Motor neuron (in vitro differentiated cells): Measurements from ENCODE around the gene XKR3. TPM values are rescaled to one million over a fixed set of nuclear protein-coding genes. Genes with fewer than 3 reads are reported as not detected.
"Not testable (repeated sequence)": the region's sequence is repeated elsewhere in the genome, so short reads cannot be mapped to it uniquely, and the experiment has no call there.

Experiments used
- ATAC-seq, 8 experiments: fragments of 200-7000 bp; cut with Tn5 transposase; replicated peaks in 6 of 8; 2 replicates each; pipeline ENCODE4 v1.8.0; 2021; ENCODE audit warnings: mild to moderate bottlenecking in 8 of 8, moderate library complexity in 8 of 8
- H3K27ac ChIP-seq, 2 donors: fragments of 250-450 bp; sonication (Bioruptor Pico); 2 replicates each; pipeline ENCODE4 v1.9.0; 2021; ENCODE audit warnings: antibody characterized with exemption in 2 of 2, mild to moderate bottlenecking in 2 of 2, moderate library complexity in 1 of 2
- H3K4me1 ChIP-seq, 2 donors: fragments of 250-450 bp; sonication (Bioruptor Pico); replicated peaks in 1 of 2; 2 replicates each; pipeline ENCODE4 v1.6.1; 2021; ENCODE audit warnings: antibody characterized with exemption in 2 of 2, mild to moderate bottlenecking in 2 of 2, moderate library complexity in 1 of 2
- H3K4me3 ChIP-seq, 5 donors: fragments of 250-450 bp; sonication (Bioruptor Pico); 2 replicates each; pipeline ENCODE4 v1.9.0; 2021; ENCODE audit warnings: antibody characterized with exemption in 5 of 5, mild to moderate bottlenecking in 5 of 5, moderate library complexity in 4 of 5
- WGBS, 10 experiments: fragments of 450-650 bp; shearing (Covaris generic); methylation state at CpG; one replicate each; pipeline ENCODE4 v1.0.0; 2022; 5-methylcytosine and 5-hydroxymethylcytosine counted together
- in situ Hi-C, 9 experiments: fragments of 400-800 bp; cut with MboI; loops; one replicate each; pipeline ENCODE4 v1.15.0; 2021; ENCODE audit warnings: low sequenced_read_pairs in 9 of 9, low pct_unique_long_range_greater_than_20kb in 2 of 9; ENCODE audit not compliant: unreplicated experiment in 9 of 9
- total RNA-seq, 8 experiments: library from RNA; unstranded; fragments of 300-600 nt; gene quantifications; 2 replicates each; pipeline versions ENCODE4 v1.2.3 to v1.2.4, GENCODE V29; 2022

The XKR3 gene
- total RNA-seq, 8 experiments from 2014 or later: not detected

GRCh38 chr22:16800358-16800757 is 24.9 kb downstream of the XKR3 start:
- H3K4me3 ChIP-seq: no peak overlapping the region
- WGBS, 10 experiments: 0 to 83% (median 19%) methylated on average over 1 of the region's 1 CpG
- no peaks in the 10 kb centered on the region for H3K4me1 ChIP-seq
- in situ Hi-C loops: no loop called here
- ATAC-seq: no peak
- H3K27ac ChIP-seq: no peak overlapping the region

GRCh38 chr22:16795504-16795903 is 29.7 kb downstream of the XKR3 start:
- WGBS, 10 experiments: 0 to 86% (median 47%) methylated on average over 1 of the region's 1 CpG; no CpG with 5 or more reads in 2 of the 10 experiments
- H3K27ac ChIP-seq, H3K4me3 ChIP-seq, ATAC-seq, H3K4me1 ChIP-seq, in situ Hi-C loops: not testable (repeated sequence)

- Histone ChIP-seq H3K27ac (no peak overlapping the region), H3K4me1 (no peaks in the 10 kb centered on the region), H3K4me3 (no peak overlapping the region)
- 0 to 100% (median 57%) methylated on average over 1 of the region's 1 CpG; no CpG with 5 or more reads in 1 of the 10 experiments for WGBS, 10 experiments
- in situ Hi-C loops: no loop called here
- no peak for ATAC-seq
These were observed 31.4 kb downstream of the XKR3 start for GRCh38 chr22:16793831-16794230.

GRCh38 chr22:16789860-16790493 is 35.2 kb downstream of the XKR3 start:
- no peak overlapping the region for H3K27ac ChIP-seq
- no peak overlapping the region for H3K4me3 ChIP-seq
- ATAC-seq: no peak
- 0 to 41% (median 19%) methylated on average over 2 to 4 of the region's 4 CpGs for WGBS, 10 experiments
- no peaks in the 10 kb centered on the region for H3K4me1 ChIP-seq
- in situ Hi-C loops: no loop called here

- in situ Hi-C loops: no loop called here
- no peaks in the 10 kb centered on the region for H3K4me1 ChIP-seq
- H3K4me3 ChIP-seq: no peak overlapping the region
- 23 to 76% (median 34%) methylated on average over 1 to 8 of the region's 8 CpGs for WGBS, 10 experiments
- ATAC-seq: peak in 2 of 8 experiments; percentile 66 to 68
- no peak overlapping the region for H3K27ac ChIP-seq
These were observed 41.3 kb downstream of the XKR3 start for GRCh38 chr22:16783930-16784354.

GRCh38 chr22:16783453-16783852 is 41.8 kb downstream of the XKR3 start:
- Histone ChIP-seq H3K27ac (no peak overlapping the region), H3K4me1 (no peaks in the 10 kb centered on the region), H3K4me3 (no peak overlapping the region)
- 7 to 80% (median 31%) methylated on average over 1 to 4 of the region's 4 CpGs; no CpG with 5 or more reads in 1 of the 10 experiments for WGBS, 10 experiments
- in situ Hi-C loops: no loop called here
- ATAC-seq: no peak

- H3K4me3 ChIP-seq: no peak overlapping the region
- in situ Hi-C loops: no loop called here
- H3K4me1 ChIP-seq: no peaks in the 10 kb centered on the region
- WGBS, 10 experiments: 0 to 34% (median 14%) methylated on average over 1 to 2 of the region's 2 CpGs; no CpG with 5 or more reads in 2 of the 10 experiments
- no peak for ATAC-seq
- no peak overlapping the region for H3K27ac ChIP-seq
These were observed 43.4 kb downstream of the XKR3 start for GRCh38 chr22:16781764-16782329.

- 11 to 63% (median 42%) methylated on average over 3 to 10 of the region's 11 CpGs for WGBS, 10 experiments
- in situ Hi-C loops: no loop called here
- Histone ChIP-seq H3K4me1 (no peaks in the 10 kb centered on the region), H3K4me3 (no peak overlapping the region), H3K27ac (no peak overlapping the region)
- no peak for ATAC-seq
These were observed 44.0 kb downstream of the XKR3 start for GRCh38 chr22:16781074-16781763.

GRCh38 chr22:16777284-16777924 is 47.8 kb downstream of the XKR3 start:
- no peak overlapping the region for H3K4me3 ChIP-seq
- no peak overlapping the region for H3K27ac ChIP-seq
- H3K4me1 ChIP-seq: no peaks in the 10 kb centered on the region
- 6 to 44% (median 17%) methylated on average over 1 to 2 of the region's 2 CpGs for WGBS, 10 experiments
- in situ Hi-C loops: no loop called here
- ATAC-seq: no peak

GRCh38 chr22:16776080-16776479 is 49.1 kb downstream of the XKR3 start:
- no peak for ATAC-seq
- in situ Hi-C loops: no loop called here

GRCh38 chr22:16774911-16775500 is 50.2 kb downstream of the XKR3 start:
- WGBS, 10 experiments: 0 to 20% (median 5%) methylated on average over 1 to 2 of the region's 2 CpGs; no CpG with 5 or more reads in 1 of the 10 experiments
- in situ Hi-C loops: no loop called here
- ATAC-seq: no peak
- H3K4me3 ChIP-seq: no peak overlapping the region
- H3K27ac ChIP-seq: no peak overlapping the region
- no peaks in the 10 kb centered on the region for H3K4me1 ChIP-seq

More at GRCh38 chr22:16776080-16776479, 49.1 kb downstream of the XKR3 start:
- Histone ChIP-seq H3K4me3 (no peak overlapping the region), H3K27ac (no peak overlapping the region), H3K4me1 (no peaks in the 10 kb centered on the region)
- 15 to 64% (median 50%) methylated on average over 1 to 3 of the region's 3 CpGs for WGBS, 10 experiments

- H3K4me3 ChIP-seq, in situ Hi-C loops, H3K27ac ChIP-seq, H3K4me1 ChIP-seq, ATAC-seq: not testable (repeated sequence)
- WGBS, 10 experiments: 20% methylated on average over 1 of the region's 4 CpGs; no CpG with 5 or more reads in 9 of the 10 experiments
These were observed 53.6 kb downstream of the XKR3 start for GRCh38 chr22:16771569-16771968.

- H3K27ac ChIP-seq, H3K4me3 ChIP-seq, H3K4me1 ChIP-seq, in situ Hi-C loops, ATAC-seq: not testable (repeated sequence)
- WGBS, 10 experiments: 0 to 100% methylated on average over 1 of the region's 2 CpGs; no CpG with 5 or more reads in 8 of the 10 experiments
These were observed 57.3 kb downstream of the XKR3 start for GRCh38 chr22:16767927-16768326.
